Activated T-helper 17 cell treated with anti-CD3 and anti-CD28 coated beads, Interleukin-2, amount 50 U/mL, for 72 hours (primary cell): Measurements from ENCODE around the gene AIM2. TPM values are rescaled to one million over a fixed set of nuclear protein-coding genes. Genes with fewer than 3 reads are reported as not detected.

Source experiments
- ATAC-seq: fragments of 150-1000 bp; cut with Tn5 transposase; replicated peaks from 2 replicates; pipeline ENCODE4 v1.10.0; 2021; ENCODE audit warnings: mild to moderate bottlenecking, moderate library complexity
- H3K27ac Mint-ChIP-seq: one replicate; pipeline ENCODE4 v1.8.0; 2022; ENCODE audit warnings: mixed read lengths
- H3K27me3 Mint-ChIP-seq: one replicate; pipeline ENCODE4 v1.8.0; 2022; ENCODE audit warnings: mixed read lengths
- H3K36me3 Mint-ChIP-seq: one replicate; pipeline ENCODE4 v1.8.0; 2022; ENCODE audit warnings: low read depth, mild to moderate bottlenecking, mixed read lengths
- H3K4me1 Mint-ChIP-seq: one replicate; pipeline ENCODE4 v1.8.0; 2022; ENCODE audit warnings: mixed read lengths
- H3K4me3 Mint-ChIP-seq: one replicate; pipeline ENCODE4 v1.8.0; 2022; ENCODE audit warnings: mild to moderate bottlenecking, mixed read lengths
- H3K9me3 Mint-ChIP-seq: one replicate; pipeline ENCODE4 v1.8.0; 2022; ENCODE audit warnings: mixed read lengths
- total RNA-seq, 2 donors: library from RNA; stranded (reverse); gene quantifications; one replicate each; pipeline ENCODE4 v1.2.3, GENCODE V29; 2022

AIM2 gene
- total RNA-seq, 2 donors from 2014 or later, result 47.2 to 123 TPM

DNA sequence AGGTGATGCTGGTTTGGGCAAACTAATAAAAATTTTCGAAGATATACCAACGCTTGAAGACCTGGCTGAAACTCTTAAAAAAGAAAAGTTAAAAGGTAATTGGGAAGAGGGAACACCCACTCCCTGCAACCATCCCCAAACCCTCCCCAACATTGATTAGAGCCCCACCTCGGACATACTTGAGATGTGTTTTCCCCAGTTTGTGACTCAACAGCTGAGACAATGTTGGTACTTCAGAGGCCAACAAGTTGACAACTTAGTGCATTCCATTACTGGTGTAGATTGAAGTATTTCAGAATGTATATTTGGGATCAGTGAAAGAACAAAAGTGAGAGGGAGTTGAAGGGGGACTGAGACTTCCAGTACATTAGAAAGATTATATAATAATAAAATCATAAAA, 61.7 kb downstream of the AIM2 start:
- peak; percentile 28 for ATAC-seq
- H3K4me1 Mint-ChIP-seq, result peaks cover 23% of the 10 kb centered on the region
- peak overlapping the region; percentile 89 for H3K27ac Mint-ChIP-seq
- H3K36me3 Mint-ChIP-seq, result peaks cover 98% of the 10 kb centered on the region
- no peaks in the 10 kb centered on the region for H3K9me3 Mint-ChIP-seq
- H3K27me3 Mint-ChIP-seq, result no peaks in the 10 kb centered on the region
- H3K4me3 Mint-ChIP-seq, result peak overlapping the region; percentile 89

GRCh38 chr1:159014003-159014571, 62.5 kb downstream of the AIM2 start:
- no peaks in the 10 kb centered on the region for H3K27me3 Mint-ChIP-seq
- H3K4me3 Mint-ChIP-seq, result peak overlapping the region; percentile 89
- H3K9me3 Mint-ChIP-seq, result no peaks in the 10 kb centered on the region
- H3K27ac Mint-ChIP-seq, result peak overlapping the region; percentile 89
- H3K36me3 Mint-ChIP-seq, result peaks cover 95% of the 10 kb centered on the region
- no peak for ATAC-seq
- H3K4me1 Mint-ChIP-seq, result peaks cover 20% of the 10 kb centered on the region

- Mint-ChIP-seq H3K4me1 (peaks cover 25% of the 10 kb centered on the region), H3K36me3 (peaks cover 90% of the 10 kb centered on the region), H3K9me3 (no peaks in the 10 kb centered on the region), H3K27me3 (no peaks in the 10 kb centered on the region), H3K4me3 (peak overlapping the region; percentile 89), H3K27ac (peak overlapping the region; percentile 89)
- peak; percentile 55 for ATAC-seq
These were observed 64.1 kb downstream of the AIM2 start for GRCh38 chr1:159012495-159012894.

Other genes starting within 250 kb of the AIM2 start
- not detected for gene MNDA, start 245.4 kb downstream of the AIM2 start, total RNA-seq
- gene PYHIN1, start 145.2 kb downstream of the AIM2 start, total RNA-seq, result 10 to 100 TPM; 19.6 to 27.8 TPM
- gene IFI16, start 66.9 kb downstream of the AIM2 start, total RNA-seq, result 100 to 1,000 TPM; 187 to 217 TPM
- gene CADM3, start 94.8 kb upstream of the AIM2 start, total RNA-seq, result not detected
- gene ACKR1, start 128.1 kb upstream of the AIM2 start, total RNA-seq, result not detected
- gene FCER1A, start 225.6 kb upstream of the AIM2 start, total RNA-seq, result not detected